T-cell (primary cell): Measurements from ENCODE around the gene MORN1. TPM values are rescaled to one million over a fixed set of nuclear protein-coding genes. Genes with fewer than 3 reads are reported as not detected.

Source experiments
- ATAC-seq, 4 experiments: fragments of 200-7000 bp in 3 of 4; fragments of 150-1000 bp in 1 of 4; cut with Tn5 transposase; replicated peaks in 1 of 4; 1 replicate in 3 of 4; 2 replicates in 1 of 4; pipeline ENCODE4 v1.10.0; 2021; ENCODE audit warnings: moderate library complexity in 3 of 4, mild to moderate bottlenecking in 2 of 4, moderate number of reproducible peaks in 1 of 4
- CTCF ChIA-PET, 2 donors: fragments of 300-600 bp; sonication (Branson Sonifier 250); formaldehyde crosslinking; loops; one replicate each; lab custom pipeline; 2022; ENCODE audit warnings: antibody characterized with exemption in 2 of 2; lab: Charles Lee
- POLR2A ChIA-PET, 2 donors: fragments of 300-600 bp; sonication (Branson Sonifier 250); formaldehyde crosslinking; loops; one replicate each; lab custom pipeline; 2022; ENCODE audit warnings: antibody characterized with exemption in 2 of 2; lab: Charles Lee
- DNase-seq, 35 experiments: peaks; one replicate each; pipeline versions ENCODE4 v3.0.0 to v3.0.0-alpha.2; 2013 to 2023
- H3K27ac ChIP-seq: one replicate; pipeline ENCODE4 v1.5.1; 2013; ENCODE audit warnings: low read length
- H3K27me3 ChIP-seq, 2 experiments: replicated peaks in 1 of 2; 1 replicate in 1 of 2; 2 replicates in 1 of 2; pipeline versions ENCODE4 v1.6.1 to v1.7.0; 2013; ENCODE audit warnings: low read length in 1 of 2, mixed read lengths in 1 of 2; ENCODE audit not compliant: control insufficient read depth in 2 of 2, insufficient read depth in 2 of 2; ENCODE audit errors: extremely low read depth in 1 of 2
- H3K36me3 ChIP-seq, 2 donors: 1 replicate in 1 of 2; 2 replicates in 1 of 2; pipeline versions ENCODE4 v1.6.1 to v1.7.0; 2013; ENCODE audit warnings: low read length in 1 of 2; ENCODE audit not compliant: control insufficient read depth in 2 of 2, insufficient read depth in 1 of 2; ENCODE audit errors: extremely low read depth in 1 of 2
- H3K4me1 ChIP-seq, 2 experiments: 1 replicate in 1 of 2; 2 replicates in 1 of 2; pipeline versions ENCODE4 v1.6.1 to v1.7.0; 2013; ENCODE audit warnings: low read length in 2 of 2, mixed read lengths in 1 of 2; ENCODE audit not compliant: insufficient read depth in 2 of 2, control insufficient read depth in 1 of 2; ENCODE audit errors: extremely low read depth in 1 of 2
- H3K4me3 ChIP-seq, 2 donors: 1 replicate in 1 of 2; 2 replicates in 1 of 2; pipeline versions ENCODE4 v1.5.1 to v1.7.0; 2013; ENCODE audit warnings: mild to moderate bottlenecking in 2 of 2, low read length in 1 of 2, moderate library complexity in 1 of 2; ENCODE audit not compliant: control insufficient read depth in 1 of 2; ENCODE audit errors: extremely low read depth in 1 of 2
- H3K9me3 ChIP-seq: 2 replicates; pipeline ENCODE4 v1.7.0; 2013
- H3K27ac Mint-ChIP-seq, 2 donors: one replicate each; pipeline ENCODE4 v1.8.0; 2020 to 2021; ENCODE audit warnings: mild to moderate bottlenecking in 2 of 2, mixed read lengths in 2 of 2
- H3K27me3 Mint-ChIP-seq, 2 donors: one replicate each; pipeline ENCODE4 v1.8.0; 2021 to 2022; ENCODE audit warnings: mixed read lengths in 2 of 2
- H3K36me3 Mint-ChIP-seq: one replicate; pipeline ENCODE4 v1.8.0; 2021; ENCODE audit warnings: mixed read lengths
- H3K4me1 Mint-ChIP-seq, 3 donors: one replicate each; pipeline ENCODE4 v1.8.0; 2020 to 2022; ENCODE audit warnings: mixed read lengths in 3 of 3, mild to moderate bottlenecking in 1 of 3
- H3K4me3 Mint-ChIP-seq, 3 donors: one replicate each; pipeline ENCODE4 v1.8.0; 2020 to 2022; ENCODE audit warnings: mild to moderate bottlenecking in 3 of 3, mixed read lengths in 3 of 3, moderate library complexity in 3 of 3
- H3K9me3 Mint-ChIP-seq, 3 donors: one replicate each; pipeline ENCODE4 v1.8.0; 2020 to 2022; ENCODE audit warnings: mixed read lengths in 3 of 3
- WGBS: methylation state at CpG from one replicate; pipeline ENCODE4 v1.1.5; 2013; ENCODE audit warnings: missing lambda C conversion rate; ENCODE audit not compliant: insufficient coverage; 5-methylcytosine and 5-hydroxymethylcytosine counted together
- total RNA-seq, 35 experiments: library from RNA in 6 of 35; stranded (reverse) in 6 of 35; fragments of 120-200 nt in 1 of 35; gene quantifications; one replicate each; pipeline versions ENCODE4 v1.2.1 to v1.2.4 and lab custom pipeline; 2013 to 2026

MORN1 gene
- total RNA-seq, 5 donors from 2014 or later (not counting 1 experiment from before 2014, with no cell fraction given) = 8.2 to 17.5 (median 13.2) TPM

- POLR2A ChIA-PET = no interaction called here
- no peak for ATAC-seq
- Histone ChIP-seq H3K4me3 (no peak overlapping the region), H3K36me3 (no peaks in the 10 kb centered on the region), H3K27me3 (peaks cover 0 to 27% of the 10 kb centered on the region in 2 experiments), H3K4me1 (no peaks in the 10 kb centered on the region), H3K27ac (no peak overlapping the region), H3K9me3 (no peaks in the 10 kb centered on the region)
- Mint-ChIP-seq H3K4me3 (no peak overlapping the region), H3K4me1 (no peaks in the 10 kb centered on the region), H3K36me3 (peaks cover 4% of the 10 kb centered on the region), H3K27me3 (peaks cover 0 to 3% of the 10 kb centered on the region in 2 donors), H3K9me3 (no peaks in the 10 kb centered on the region), H3K27ac (no peak overlapping the region)
- WGBS = 76% methylated on average over 12 of the region's 18 CpGs
- no peak for DNase-seq
- CTCF ChIA-PET = no interaction called here
Measured at GRCh38 chr1:2427051-2427450, 35.7 kb upstream of the MORN1 start.

- H3K36me3 ChIP-seq = no peaks in the 10 kb centered on the region
- H3K27me3 ChIP-seq = peaks cover 0 to 27% of the 10 kb centered on the region in 2 experiments
- H3K4me3 ChIP-seq = no peak overlapping the region
- ChIA-PET CTCF (no interaction called here), POLR2A (no interaction called here)
- peaks cover 0 to 3% of the 10 kb centered on the region in 2 donors for H3K27me3 Mint-ChIP-seq
- no peak overlapping the region for H3K27ac ChIP-seq
- DNase-seq = no peak
- peaks cover 4% of the 10 kb centered on the region for H3K36me3 Mint-ChIP-seq
- no peaks in the 10 kb centered on the region for H3K4me1 Mint-ChIP-seq
- 83% methylated on average over 18 of the region's 18 CpGs for WGBS
- no peak overlapping the region for H3K4me3 Mint-ChIP-seq
- ATAC-seq = no peak
- no peaks in the 10 kb centered on the region for H3K4me1 ChIP-seq
- H3K9me3 ChIP-seq = no peaks in the 10 kb centered on the region
- H3K9me3 Mint-ChIP-seq = no peaks in the 10 kb centered on the region
- no peak overlapping the region for H3K27ac Mint-ChIP-seq
Measured at GRCh38 chr1:2426540-2426939, 35.2 kb upstream of the MORN1 start.

GRCh38 chr1:2425892-2426291 is 34.5 kb upstream of the MORN1 start:
- Mint-ChIP-seq H3K9me3 (no peaks in the 10 kb centered on the region), H3K4me1 (no peaks in the 10 kb centered on the region), H3K27ac (no peak overlapping the region), H3K4me3 (no peak overlapping the region), H3K27me3 (peaks cover 0 to 3% of the 10 kb centered on the region in 2 donors), H3K36me3 (peaks cover 4% of the 10 kb centered on the region)
- Histone ChIP-seq H3K4me1 (no peaks in the 10 kb centered on the region), H3K4me3 (no peak overlapping the region), H3K27me3 (peaks cover 0 to 27% of the 10 kb centered on the region in 2 experiments), H3K9me3 (no peaks in the 10 kb centered on the region), H3K36me3 (no peaks in the 10 kb centered on the region), H3K27ac (no peak overlapping the region)
- ATAC-seq = no peak
- POLR2A ChIA-PET = no interaction called here
- CTCF ChIA-PET = no interaction called here
- WGBS = 95% methylated on average over 11 of the region's 11 CpGs
- no peak for DNase-seq

- H3K4me3 Mint-ChIP-seq = no peak overlapping the region
- ChIA-PET CTCF (no interaction called here), POLR2A (no interaction called here)
- no peaks in the 10 kb centered on the region for H3K9me3 Mint-ChIP-seq
- H3K4me1 Mint-ChIP-seq = peaks cover 0 to 11% (median 2%) of the 10 kb centered on the region in 3 donors
- H3K27ac ChIP-seq = no peak overlapping the region
- WGBS = 90% methylated on average over 2 of the region's 4 CpGs
- no peak overlapping the region for H3K27ac Mint-ChIP-seq
- H3K36me3 Mint-ChIP-seq = peaks cover 4% of the 10 kb centered on the region
- no peak overlapping the region for H3K4me3 ChIP-seq
- no peaks in the 10 kb centered on the region for H3K36me3 ChIP-seq
- DNase-seq (no peak), ATAC-seq (no peak)
- H3K27me3 ChIP-seq = peaks cover 0 to 4% of the 10 kb centered on the region in 2 experiments
- H3K27me3 Mint-ChIP-seq = no peaks in the 10 kb centered on the region
- peaks cover 0 to 3% of the 10 kb centered on the region in 2 experiments for H3K4me1 ChIP-seq
- no peaks in the 10 kb centered on the region for H3K9me3 ChIP-seq
Measured at GRCh38 chr1:2422523-2422922, 31.2 kb upstream of the MORN1 start.

- POLR2A ChIA-PET = no interaction called here
- H3K4me1 Mint-ChIP-seq = peaks cover 25 to 39% (median 29%) of the 10 kb centered on the region in 3 donors
- no peak overlapping the region for H3K4me3 Mint-ChIP-seq
Measured at GRCh38 chr1:2419416-2419815, 28.1 kb upstream of the MORN1 start.

GRCh38 chr1:2418791-2419320 is 27.5 kb upstream of the MORN1 start:
- Histone ChIP-seq H3K27me3 (no peaks in the 10 kb centered on the region), H3K36me3 (no peaks in the 10 kb centered on the region), H3K27ac (no peak overlapping the region), H3K4me3 (no peak overlapping the region), H3K4me1 (peaks cover 14 to 39% of the 10 kb centered on the region in 2 experiments), H3K9me3 (no peaks in the 10 kb centered on the region)
- Mint-ChIP-seq H3K9me3 (no peaks in the 10 kb centered on the region), H3K4me3 (peak overlapping the region in 1 of 3 donors; percentile 6), H3K36me3 (peaks cover 4% of the 10 kb centered on the region), H3K27me3 (no peaks in the 10 kb centered on the region), H3K4me1 (peaks cover 30 to 45% (median 34%) of the 10 kb centered on the region in 3 donors), H3K27ac (no peak overlapping the region)
- no peak for DNase-seq
- ChIA-PET POLR2A (no interaction called here), CTCF (no interaction called here)
- no peak for ATAC-seq
- 88% methylated on average over 16 of the region's 16 CpGs for WGBS

More at GRCh38 chr1:2419416-2419815, 28.1 kb upstream of the MORN1 start:
- H3K4me3 ChIP-seq = no peak overlapping the region
- ATAC-seq = no peak
- CTCF ChIA-PET = no interaction called here
- WGBS = 100% methylated on average over 7 of the region's 16 CpGs
- H3K27ac Mint-ChIP-seq = no peak overlapping the region
- no peaks in the 10 kb centered on the region for H3K36me3 ChIP-seq
- H3K27me3 ChIP-seq = no peaks in the 10 kb centered on the region
- H3K4me1 ChIP-seq = peaks cover 12 to 34% of the 10 kb centered on the region in 2 experiments
- no peak overlapping the region for H3K27ac ChIP-seq
- no peak for DNase-seq
- H3K27me3 Mint-ChIP-seq = no peaks in the 10 kb centered on the region
- H3K9me3 Mint-ChIP-seq = no peaks in the 10 kb centered on the region
- peaks cover 4% of the 10 kb centered on the region for H3K36me3 Mint-ChIP-seq
- no peaks in the 10 kb centered on the region for H3K9me3 ChIP-seq
